Right kidney (tissue), 1 donor: ENCODE measurements around the gene ARFGEF2.
"Not testable (repeated sequence)": the region's sequence is repeated elsewhere in the genome, so short reads cannot be mapped to it uniquely, and the experiment has no call there.

Source experiments
- DNase-seq: peaks from one replicate; pipeline ENCODE4 v3.0.0-alpha.2; 2016

ARFGEF2 gene

DNA sequence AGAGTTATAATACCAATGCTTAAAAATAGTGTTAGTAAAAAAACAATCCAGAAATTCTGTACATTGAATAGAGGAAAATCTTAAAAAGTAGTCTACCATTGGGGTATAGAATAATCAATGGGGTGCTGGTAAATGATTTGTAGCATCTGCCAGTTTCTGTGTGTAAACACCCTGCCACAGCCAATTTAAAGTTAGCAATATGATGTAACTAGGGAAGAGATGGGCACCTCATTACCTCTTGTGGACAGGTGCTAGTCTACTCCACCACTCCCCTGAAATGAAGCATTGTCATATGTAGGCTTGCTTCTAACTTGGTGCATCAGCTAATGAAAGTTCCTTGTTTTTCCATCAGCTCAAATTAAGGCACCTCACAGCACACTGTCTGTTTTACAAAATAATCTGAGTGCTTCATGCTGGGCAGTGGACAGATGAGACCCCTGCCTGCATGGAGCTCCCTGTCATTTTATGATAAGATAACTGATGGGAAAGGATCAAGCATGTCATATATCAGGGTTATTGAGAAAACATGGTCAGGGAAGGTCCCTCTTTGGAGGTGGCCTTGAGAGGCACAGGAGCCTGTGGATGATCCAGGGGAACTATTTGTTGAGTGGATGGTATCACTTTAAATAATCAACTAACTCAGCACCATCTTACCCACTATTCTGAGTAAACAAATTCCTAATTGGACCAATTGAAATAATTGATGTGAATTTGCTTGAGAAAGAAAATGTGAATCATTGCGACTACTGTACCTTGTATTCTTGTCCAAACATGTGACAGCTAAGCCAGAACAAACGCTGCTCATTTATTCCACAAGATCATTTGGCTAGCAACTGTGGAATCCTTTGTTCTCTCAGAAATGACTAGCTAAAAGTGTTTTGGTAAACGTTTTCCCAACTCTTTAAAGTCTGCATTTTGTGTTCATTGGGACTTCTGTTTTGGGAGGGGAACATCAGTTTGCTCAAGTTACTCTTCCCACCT lies 78.7 kb downstream of the ARFGEF2 start:
- no peak for DNase-seq

DNA sequence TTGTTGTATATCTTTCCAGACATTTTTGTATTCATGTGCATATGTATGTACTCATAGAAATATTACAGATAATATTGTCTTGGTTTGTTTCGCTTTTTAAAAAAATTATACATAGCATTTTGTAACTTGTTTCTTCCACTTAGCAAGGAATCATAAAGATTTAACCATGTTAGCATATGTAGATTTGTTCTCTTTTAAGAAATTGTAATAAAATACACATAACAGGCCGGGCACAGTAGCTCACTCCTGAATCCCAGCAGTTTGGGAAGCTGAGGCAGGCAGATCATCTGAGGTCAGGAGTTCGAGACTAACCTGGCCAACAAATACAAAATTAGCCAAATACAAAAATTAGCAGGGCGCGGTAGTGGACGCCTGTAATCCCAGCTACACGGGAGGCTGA lies 80.2 kb downstream of the ARFGEF2 start:
- DNase-seq: no peak

GRCh38 chr20:49006446-49006980 lies 85.0 kb downstream of the ARFGEF2 start:
- DNase-seq: no peak

GRCh38 chr20:49009899-49010631 lies 88.6 kb downstream of the ARFGEF2 start:
- DNase-seq: no peak

DNA sequence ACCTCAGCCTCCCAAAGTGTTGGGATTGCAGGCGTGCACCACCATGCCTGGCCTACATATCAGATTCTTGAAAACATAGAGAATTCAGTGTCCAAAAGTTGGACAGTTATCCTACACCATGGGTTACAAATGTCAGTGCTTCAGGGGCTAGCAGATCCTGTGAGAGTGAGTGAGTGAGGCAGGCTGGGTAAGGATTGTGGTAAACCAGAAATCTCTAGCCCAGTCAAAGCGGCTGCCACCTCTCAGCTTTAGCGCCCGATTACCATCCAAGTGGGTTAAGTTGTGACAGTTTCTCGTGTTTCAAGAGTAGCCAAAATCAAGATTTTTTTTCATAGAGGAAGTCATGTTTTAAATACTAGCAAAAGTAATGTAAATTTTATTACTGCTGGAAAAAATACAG lies 102.7 kb downstream of the ARFGEF2 start:
- no peak for DNase-seq

- not testable (repeated sequence) for DNase-seq
These were observed 106.7 kb downstream of the ARFGEF2 start for GRCh38 chr20:49028177-49028576.

GRCh38 chr20:49028684-49029083 lies 107.2 kb downstream of the ARFGEF2 start:
- no peak for DNase-seq

DNA sequence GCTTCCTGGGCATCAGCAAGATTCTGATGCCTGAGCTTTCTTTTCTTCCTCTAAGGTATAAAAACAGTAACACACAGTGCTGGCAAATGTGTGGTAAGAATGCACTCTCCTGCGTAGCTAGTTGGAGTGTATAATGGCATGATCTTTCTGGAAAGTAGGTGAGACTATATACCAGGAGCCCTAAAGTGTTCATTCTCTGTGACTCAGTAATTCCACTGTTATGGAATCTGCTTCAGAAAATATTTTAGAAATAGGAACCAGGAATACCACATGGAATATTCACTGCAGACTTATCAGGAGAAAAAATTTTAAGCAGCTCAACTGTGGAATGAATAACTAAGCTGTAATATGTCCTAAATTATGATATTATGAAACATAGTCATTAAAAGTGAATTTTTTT lies 107.7 kb downstream of the ARFGEF2 start:
- DNase-seq: no peak

- DNase-seq: no peak
These were observed 109.6 kb downstream of the ARFGEF2 start for GRCh38 chr20:49030954-49031619.

GRCh38 chr20:49032455-49032854 lies 110.9 kb downstream of the ARFGEF2 start:
- DNase-seq: no peak

- no peak for DNase-seq
These were observed 112.7 kb downstream of the ARFGEF2 start for GRCh38 chr20:49034070-49034732.

DNA sequence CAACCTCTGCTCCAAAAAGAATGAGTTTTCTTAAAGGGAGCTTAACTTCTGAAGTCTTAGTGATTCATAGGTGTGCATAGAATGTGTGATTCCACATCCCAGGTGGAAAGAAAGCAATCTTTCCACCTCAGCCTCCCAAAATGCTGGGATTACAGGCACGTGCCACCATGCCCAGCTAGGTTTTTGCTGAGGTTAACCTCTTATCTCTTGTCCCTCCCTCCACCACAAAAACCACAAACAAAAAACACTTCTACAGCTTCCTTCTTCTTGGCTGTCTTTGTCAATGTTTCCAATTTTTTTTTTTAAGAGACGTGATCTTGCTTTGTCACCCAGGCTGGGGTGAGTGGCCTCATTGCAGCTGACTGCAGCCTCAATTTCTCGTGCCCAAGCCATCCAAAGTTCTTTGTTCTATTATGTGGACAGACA lies 116.5 kb downstream of the ARFGEF2 start:
- DNase-seq: no peak

DNA sequence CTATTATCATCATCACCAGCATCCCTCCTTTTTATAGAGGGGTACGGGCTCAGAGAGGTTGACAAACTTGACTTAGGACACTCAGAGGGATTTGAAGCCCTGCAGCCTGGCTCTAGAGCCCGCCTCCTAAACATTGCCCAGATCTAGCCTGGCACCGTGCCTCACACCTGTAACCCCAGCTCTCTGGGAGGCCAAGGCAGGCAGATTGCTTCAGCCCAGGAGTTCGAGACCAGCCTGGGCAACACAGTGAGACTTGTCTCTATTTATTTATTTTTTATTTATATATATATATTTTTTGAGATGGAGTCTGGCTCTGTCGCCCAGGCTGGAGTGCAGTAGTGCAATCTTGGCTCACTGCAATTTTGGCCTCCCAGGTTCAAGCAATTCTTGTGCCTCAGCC lies 118.3 kb downstream of the ARFGEF2 start:
- no peak for DNase-seq

DNA sequence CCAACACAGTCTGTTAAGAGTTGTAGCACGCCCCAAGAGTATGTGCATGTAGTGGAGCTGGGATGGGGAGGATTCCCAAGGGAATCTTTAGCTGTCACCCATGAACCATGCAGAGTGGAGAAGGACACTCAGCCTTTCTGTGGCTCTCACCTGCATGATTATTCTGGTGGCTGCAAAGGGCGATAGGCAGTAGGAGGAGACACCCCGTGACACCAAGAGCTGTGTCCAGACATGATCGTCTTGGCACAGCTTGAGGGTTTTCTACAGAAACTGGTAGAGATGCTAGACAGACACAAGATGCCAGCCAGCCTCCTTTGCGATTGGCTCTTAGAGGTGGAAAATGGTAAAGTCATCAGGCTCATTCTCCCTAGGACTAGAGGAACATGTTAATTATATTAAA lies 121.5 kb downstream of the ARFGEF2 start:
- DNase-seq: no peak

DNA sequence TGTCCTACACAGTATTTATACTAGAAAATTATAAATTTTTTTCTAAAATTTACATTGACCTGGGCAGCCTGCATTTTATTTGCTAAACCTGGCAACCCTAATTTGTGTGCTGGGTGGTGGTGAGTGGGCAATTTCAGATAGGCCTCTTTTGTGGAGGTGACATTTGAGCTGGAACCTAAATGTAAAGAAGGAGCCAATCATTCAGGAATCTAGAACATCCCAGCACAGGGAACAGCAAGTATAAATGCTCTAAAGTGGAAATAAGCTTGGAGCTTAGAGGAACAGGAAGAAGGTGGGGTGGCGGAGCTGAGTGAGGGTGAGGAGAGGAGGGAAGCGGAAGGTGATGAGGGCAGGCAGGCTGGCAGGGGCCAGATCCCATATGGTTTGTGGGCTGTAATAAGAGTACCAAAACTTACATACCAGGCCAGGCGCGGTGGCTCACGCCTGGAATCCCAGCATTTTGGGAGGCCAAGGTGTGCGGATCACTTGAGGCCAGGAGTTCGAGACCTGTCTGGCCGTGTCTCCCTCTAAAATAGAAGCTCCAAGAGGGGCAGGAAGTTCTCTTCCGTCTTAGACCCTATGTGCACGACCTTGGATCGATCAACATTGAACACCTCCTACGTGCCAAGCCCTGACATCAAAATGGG lies 124.1 kb downstream of the ARFGEF2 start:
- DNase-seq: no peak

- DNase-seq: peak; percentile 98
These were observed 124.8 kb downstream of the ARFGEF2 start, which contains the start of gene CSE1L for GRCh38 chr20:49046087-49046900. Gene CSE1L, plus strand, starts transcription at chr20:49046312. Its CDS starts 12,152 bp downstream, at chr20:49058464.

DNA sequence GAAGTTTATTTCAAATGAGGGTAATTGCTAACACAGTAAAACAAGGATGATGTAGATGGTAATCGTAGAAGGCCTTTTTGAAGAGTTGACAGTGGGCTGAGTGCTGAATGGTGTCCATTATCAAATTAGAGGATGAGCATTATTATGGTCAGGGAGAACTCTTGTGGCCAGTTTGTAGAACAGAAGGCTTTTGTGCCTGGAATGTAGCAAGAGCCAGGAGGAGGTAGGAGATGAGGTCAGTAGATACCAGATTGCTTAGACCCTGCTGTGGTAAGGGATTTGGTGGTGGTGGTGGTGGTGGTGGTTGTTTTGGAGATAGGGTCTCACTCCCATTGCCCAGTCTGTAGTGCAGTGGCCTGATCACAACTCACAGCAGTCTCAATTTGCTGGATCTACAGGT lies 130.8 kb downstream of the ARFGEF2 start:
- DNase-seq: no peak

DNA sequence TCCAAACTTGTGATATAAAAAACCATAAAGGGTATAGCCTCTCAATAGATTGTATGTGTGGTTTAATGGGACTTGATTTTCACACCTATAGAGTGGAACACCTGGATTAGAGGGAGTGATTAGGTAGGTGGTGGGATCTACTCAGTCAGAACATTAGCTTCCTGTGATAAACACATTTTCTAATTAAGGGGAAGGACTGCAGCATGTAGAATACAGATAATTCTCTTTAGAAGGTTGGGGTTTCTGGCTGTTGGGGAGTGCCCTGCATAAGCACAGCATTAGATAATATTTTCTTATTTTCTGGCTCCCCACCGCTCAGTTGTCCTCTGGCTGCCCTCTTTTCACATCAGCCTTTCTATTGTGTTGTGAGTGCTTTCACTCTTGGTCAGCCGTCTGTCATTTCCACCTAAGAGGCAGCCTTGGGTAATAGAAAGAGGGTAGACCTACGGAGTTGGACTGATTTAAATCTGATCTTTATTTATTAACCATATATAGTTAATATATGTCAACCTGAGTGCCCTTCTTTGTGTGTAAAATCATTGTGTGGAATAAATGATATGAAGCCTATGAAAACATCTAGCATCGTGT lies 132.6 kb downstream of the ARFGEF2 start:
- no peak for DNase-seq

DNA sequence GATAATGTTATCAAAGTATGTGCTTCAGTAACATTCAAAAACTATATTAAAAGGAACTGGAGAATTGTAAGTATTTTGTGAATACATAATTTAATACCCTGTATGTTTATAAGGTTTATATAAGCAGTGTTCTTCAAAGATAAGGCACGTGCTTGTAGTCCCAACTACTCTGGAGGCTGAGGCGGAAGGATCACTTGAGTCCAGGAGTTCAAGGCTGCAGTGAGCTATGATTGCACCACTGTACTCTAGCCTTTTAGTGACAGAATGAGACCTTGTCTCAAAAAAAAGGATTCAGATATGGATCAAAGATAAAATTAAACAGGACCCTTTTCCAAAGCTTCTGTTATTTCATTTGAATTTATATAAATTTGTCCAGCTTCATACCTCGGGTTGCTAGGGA lies 141.8 kb downstream of the ARFGEF2 start:
- no peak for DNase-seq

- DNase-seq: no peak
These were observed 153.0 kb downstream of the ARFGEF2 start for GRCh38 chr20:49074521-49074920.
